Measurements from ENCODE around the gene SNAI1.

Gene SNAI1

DNA sequence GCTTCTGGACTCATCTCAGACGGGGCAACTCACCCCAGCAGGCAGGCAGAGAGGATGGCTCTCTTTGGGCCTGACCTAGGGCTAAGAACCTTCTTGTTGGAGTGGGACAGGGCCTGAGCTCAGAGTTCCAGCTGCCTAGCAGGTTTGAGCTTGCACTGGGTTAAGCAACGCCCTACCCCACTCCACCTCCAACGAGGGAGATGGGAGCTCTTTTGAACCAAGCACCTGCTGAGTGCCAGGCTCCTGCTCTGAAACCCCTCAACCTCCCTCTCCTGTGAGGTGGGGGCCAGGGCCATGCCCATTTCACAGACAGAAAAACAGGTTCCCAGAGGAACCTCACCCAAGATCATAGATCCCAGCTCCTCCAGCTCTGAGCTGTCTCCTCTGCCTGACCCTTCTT is 54.3 kb downstream of the SNAI1 start:
- DNase-seq (ENCODE audit: low read depth): no peak
- no peak overlapping the region for H3K4me3 ChIP-seq (ENCODE audit: control insufficient read depth, low read depth, low read length)
- TF ChIP-seq, protein P1, sequence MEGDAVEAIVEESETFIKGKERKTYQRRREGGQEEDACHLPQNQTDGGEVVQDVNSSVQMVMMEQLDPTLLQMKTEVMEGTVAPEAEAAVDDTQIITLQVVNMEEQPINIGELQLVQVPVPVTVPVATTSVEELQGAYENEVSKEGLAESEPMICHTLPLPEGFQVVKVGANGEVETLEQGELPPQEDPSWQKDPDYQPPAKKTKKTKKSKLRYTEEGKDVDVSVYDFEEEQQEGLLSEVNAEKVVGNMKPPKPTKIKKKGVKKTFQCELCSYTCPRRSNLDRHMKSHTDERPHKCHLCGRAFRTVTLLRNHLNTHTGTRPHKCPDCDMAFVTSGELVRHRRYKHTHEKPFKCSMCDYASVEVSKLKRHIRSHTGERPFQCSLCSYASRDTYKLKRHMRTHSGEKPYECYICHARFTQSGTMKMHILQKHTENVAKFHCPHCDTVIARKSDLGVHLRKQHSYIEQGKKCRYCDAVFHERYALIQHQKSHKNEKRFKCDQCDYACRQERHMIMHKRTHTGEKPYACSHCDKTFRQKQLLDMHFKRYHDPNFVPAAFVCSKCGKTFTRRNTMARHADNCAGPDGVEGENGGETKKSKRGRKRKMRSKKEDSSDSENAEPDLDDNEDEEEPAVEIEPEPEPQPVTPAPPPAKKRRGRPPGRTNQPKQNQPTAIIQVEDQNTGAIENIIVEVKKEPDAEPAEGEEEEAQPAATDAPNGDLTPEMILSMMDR (IDR thresholded peaks at IDR 0.05; ENCODE audit: control insufficient read depth, insufficient read depth, low read depth, low read length, missing control alignments): no peak

DNA sequence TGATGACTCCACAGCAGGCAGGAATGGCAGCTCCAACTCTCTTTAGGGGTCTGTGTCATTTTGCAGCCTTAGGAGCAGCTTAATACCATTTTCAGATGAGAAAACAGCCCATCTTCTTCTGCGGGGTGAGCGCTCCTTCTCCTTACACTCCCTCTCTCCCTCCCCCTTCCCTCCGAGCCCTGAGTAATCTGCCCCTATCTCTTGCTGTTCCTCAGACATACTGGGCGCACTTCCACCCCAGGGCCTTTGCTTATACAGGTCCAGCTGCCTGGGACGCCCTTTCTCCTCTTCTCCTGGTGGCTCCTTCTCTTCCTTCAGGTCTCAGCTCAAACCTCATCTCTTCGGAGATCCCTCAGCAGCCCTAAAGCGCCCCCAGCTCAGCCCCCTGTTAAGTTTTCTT is 54.8 kb downstream of the SNAI1 start:
- TF ChIP-seq, protein P1 (IDR thresholded peaks at IDR 0.05; ENCODE audit: control insufficient read depth, insufficient read depth, low read depth, low read length, missing control alignments): no peak
- no peak overlapping the region for H3K4me3 ChIP-seq (ENCODE audit: control insufficient read depth, low read depth, low read length)
- no peak for DNase-seq (ENCODE audit: low read depth)

DNA sequence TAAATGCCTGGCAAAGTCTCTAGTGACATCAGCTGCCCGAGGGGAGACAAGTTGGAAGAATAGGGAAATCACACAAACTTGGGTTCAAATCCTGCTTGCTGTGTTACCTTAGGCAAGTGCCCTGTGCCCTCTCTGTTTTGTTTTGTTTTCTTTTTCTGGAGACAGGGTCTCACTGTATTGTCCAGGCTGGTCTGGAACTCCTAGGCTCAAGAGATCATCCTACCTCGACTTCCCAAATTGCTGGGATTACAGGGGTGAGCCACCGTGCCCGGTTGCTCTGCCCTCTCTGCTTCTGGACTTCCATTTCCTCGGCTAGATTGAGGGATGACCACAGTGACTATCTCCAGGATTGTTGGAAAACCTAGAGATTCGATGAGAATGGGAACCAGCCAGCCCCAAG is 55.4 kb downstream of the SNAI1 start:
- TF ChIP-seq, protein P1 (IDR thresholded peaks at IDR 0.05; ENCODE audit: control insufficient read depth, insufficient read depth, low read depth, low read length, missing control alignments): no peak

More for the DNA sequence above, 55.4 kb downstream of the SNAI1 start:
- DNase-seq (ENCODE audit: low read depth): no peak
- no peak overlapping the region for H3K4me3 ChIP-seq (ENCODE audit: control insufficient read depth, low read depth, low read length)
